ENCODE results near the gene ZNF469.

GRCh38 chr16:88395669-88396584 lies 13.2 kb downstream of the ZNF469 start:
- TF ChIP-seq POLR2AphosphoS5 (IDR thresholded peaks at IDR 0.05) (no peak), CTCF (IDR thresholded peaks at IDR 0.05) (no peak), POLR2A (IDR thresholded peaks at IDR 0.05) (no peak), EP300 (IDR thresholded peaks at IDR 0.05) (no peak)
